HepG2 (cell line): ENCODE measurements around the gene RASA1. TPM values are rescaled to one million over a fixed set of nuclear protein-coding genes. Genes with fewer than 3 reads are reported as not detected.

Experiments
- ATAC-seq: fragments of 200-7000 bp; cut with Tn5 transposase; 3 replicates; pipeline ENCODE4 v1.9.1; 2020; ENCODE audit warnings: mild to moderate bottlenecking, moderate library complexity
- BruUV-seq: library from RNA; stranded (reverse); fragments of 400-500 nt; replicated peaks from 2 replicates; lab custom pipeline; 2021; lab: Mats Ljungman, UMichigan
- CTCF ChIA-PET: fragments of 300-600 bp; formaldehyde crosslinking; extraction: SDS; loops from one replicate; lab custom pipeline; 2021; ENCODE audit warnings: low total read pairs, inconsistent platforms, low intra/inter-chr PET ratio; lab: Yijun Ruan, JAX
- POLR2A ChIA-PET: fragments of 350-600 bp; sonication (Branson Sonifier 250); formaldehyde crosslinking; loops from one replicate; lab custom pipeline; 2020; ENCODE audit warnings: antibody characterized with exemption, inconsistent platforms; lab: Yijun Ruan, JAX
- DNase-seq: peaks from one replicate; pipeline ENCODE4 v3.0.0-alpha.2; 2015; ENCODE audit warnings: low spot score
- FAIRE-seq: peaks from 3 replicates; lab custom pipeline; 2011; peaks lifted over from hg19 to GRCh38; lab: Jason Lieb, UNC
- H2AFZ ChIP-seq: one replicate; pipeline ENCODE4 v1.6.1; 2011; ENCODE audit warnings: low read length, inconsistent platforms
- H3K27ac ChIP-seq: fragments of 300-600 bp; 3 replicates; pipeline ENCODE4 v1.8.0; 2011; ENCODE audit warnings: mixed run types, mild to moderate bottlenecking, mixed read lengths, low read length, inconsistent platforms; ENCODE audit not compliant: insufficient read depth; ENCODE audit errors: extremely low read length
- H3K27me3 ChIP-seq, 2 experiments: fragments of 200-600 bp in 1 of 2; 2 replicates in 1 of 2; 3 replicates in 1 of 2; pipeline versions ENCODE4 v1.6.0 to v1.8.0; 2011; ENCODE audit warnings: low read length in 2 of 2, mild to moderate bottlenecking in 2 of 2, moderate library complexity in 2 of 2, inconsistent platforms in 1 of 2; ENCODE audit not compliant: insufficient read depth in 2 of 2, control insufficient read depth in 1 of 2
- H3K36me3 ChIP-seq, 2 experiments: fragments of 200-600 bp in 1 of 2; replicated peaks in 1 of 2; 2 replicates in 1 of 2; 3 replicates in 1 of 2; pipeline versions ENCODE4 v1.5.1 to v1.8.0; 2011; ENCODE audit warnings: low read length in 2 of 2, inconsistent platforms in 1 of 2; ENCODE audit not compliant: insufficient read depth in 2 of 2, control insufficient read depth in 1 of 2
- H3K4me1 ChIP-seq: 2 replicates; pipeline ENCODE4 v1.5.1; 2012; ENCODE audit warnings: low read length, inconsistent platforms; ENCODE audit not compliant: insufficient read depth
- H3K4me2 ChIP-seq: 2 replicates; pipeline ENCODE4 v1.6.0; 2011; ENCODE audit warnings: low read depth, low read length, inconsistent platforms
- H3K4me3 ChIP-seq, 3 experiments: fragments of 200-600 bp in 1 of 3; sonication (generic), shearing (Covaris generic) in 1 of 3; replicated peaks in 1 of 3; 2 replicates each; pipeline ENCODE4 v1.5.1; 2011 to 2016; ENCODE audit warnings: low read length in 3 of 3, inconsistent platforms in 2 of 3, low read depth in 2 of 3, mild to moderate bottlenecking in 2 of 3, control low read depth in 1 of 3, mixed read lengths in 1 of 3; ENCODE audit not compliant: insufficient read depth in 1 of 3
- H3K79me2 ChIP-seq: one replicate; pipeline ENCODE4 v1.6.1; 2011; ENCODE audit warnings: low read length, inconsistent platforms; ENCODE audit not compliant: insufficient read depth
- H3K9ac ChIP-seq: 2 replicates; pipeline ENCODE4 v1.6.0; 2011; ENCODE audit warnings: mild to moderate bottlenecking, low read depth, low read length, inconsistent platforms; ENCODE audit not compliant: insufficient read depth
- H3K9me3 ChIP-seq: 2 replicates; pipeline ENCODE4 v1.5.1; 2012; ENCODE audit warnings: mild to moderate bottlenecking, low read length
- H4K20me1 ChIP-seq: 2 replicates; pipeline ENCODE4 v1.6.0; 2011; ENCODE audit warnings: inconsistent platforms, mild to moderate bottlenecking, low read length, moderate library complexity; ENCODE audit not compliant: insufficient read depth
- ATF7-NPFF ChIP-seq: sonication (generic); formaldehyde crosslinking; IDR thresholded peaks from 2 replicates; pipeline ENCODE4 v1.8.1; 2023; ENCODE audit warnings: mild to moderate bottlenecking, low read depth, missing genetic modification reagents, moderate library complexity
- CREM ChIP-seq, 2 experiments: sonication (generic) in 1 of 2; formaldehyde crosslinking in 1 of 2; IDR thresholded peaks; 2 replicates each; pipeline versions ENCODE4 v1.4.0 to v1.6.1; 2016 to 2020; ENCODE audit warnings: antibody characterized with exemption in 1 of 2, mild to moderate bottlenecking in 1 of 2, missing genetic modification reagents in 1 of 2
- HDAC1 ChIP-seq: sonication (generic); formaldehyde crosslinking; IDR thresholded peaks from 2 replicates; pipeline ENCODE4 v1.5.1; 2020; ENCODE audit warnings: mild to moderate bottlenecking, missing genetic modification reagents
- HNF1A ChIP-seq, 2 experiments: sonication (generic) in 1 of 2; formaldehyde crosslinking in 1 of 2; IDR thresholded peaks; 2 replicates each; pipeline versions ENCODE4 v1.4.0 to v1.6.1; 2016 to 2020; ENCODE audit warnings: borderline replicate concordance in 1 of 2, low read depth in 1 of 2, mild to moderate bottlenecking in 1 of 2, missing genetic modification reagents in 1 of 2
- KAT2B ChIP-seq: fragments of 150-350 bp; IDR thresholded peaks from 2 replicates; pipeline ENCODE4 v1.6.1; 2014; ENCODE audit warnings: low read depth, low read length, borderline replicate concordance
- MATR3 ChIP-seq: sonication (generic); formaldehyde crosslinking; IDR thresholded peaks from 2 replicates; pipeline ENCODE4 v1.4.0; 2020; ENCODE audit warnings: missing genetic modification reagents
- MIER3 ChIP-seq: IDR thresholded peaks from 2 replicates; pipeline ENCODE4 v1.6.1; 2016; ENCODE audit warnings: missing compliant biosample characterization, borderline replicate concordance
- MTERF4 ChIP-seq: sonication (generic); formaldehyde crosslinking; IDR thresholded peaks from 2 replicates; pipeline ENCODE4 v1.8.0; 2023; ENCODE audit warnings: mild to moderate bottlenecking, missing genetic modification reagents
- NFE2 ChIP-seq: sonication (generic); formaldehyde crosslinking; IDR thresholded peaks from 2 replicates; pipeline ENCODE4 v1.4.0; 2020; ENCODE audit warnings: missing genetic modification reagents
- ONECUT2 ChIP-seq: sonication (generic); formaldehyde crosslinking; IDR thresholded peaks from 2 replicates; pipeline ENCODE4 v1.4.0; 2020; ENCODE audit warnings: missing genetic modification reagents
- TAF1 ChIP-seq: sonication (generic); formaldehyde crosslinking; IDR thresholded peaks from 2 replicates; pipeline ENCODE4 v1.4.0; 2020; ENCODE audit warnings: missing genetic modification reagents
- ZNF773 ChIP-seq: sonication (generic); formaldehyde crosslinking; IDR thresholded peaks from 2 replicates; pipeline ENCODE4 v1.4.0; 2020; ENCODE audit warnings: missing genetic modification reagents, borderline replicate concordance
- ZNF83 ChIP-seq: sonication (generic); formaldehyde crosslinking; IDR thresholded peaks from 2 replicates; pipeline ENCODE4 v1.4.0; 2020; ENCODE audit warnings: missing genetic modification reagents, mild to moderate bottlenecking, borderline replicate concordance
- WGBS: methylation state at CpG from one replicate; pipeline ENCODE4 v1.1.6; 2017; ENCODE audit warnings: low lambda C conversion rate; 5-methylcytosine and 5-hydroxymethylcytosine counted together
- in situ Hi-C: cut with HindIII; loops from 2 replicates; pipeline ENCODE4 v1.10.0; 2017; ENCODE audit warnings: low pct_unique_long_range_greater_than_20kb; ENCODE audit not compliant: extremely low pct_ligation_motif_present
- intact Hi-C: fragments of 100-400 bp; cut with micrococcal nuclease; formaldehyde crosslinking; loops from one replicate; pipeline ENCODE4 v1.10.0; 2022; ENCODE audit not compliant: unreplicated experiment
- polyA plus RNA-seq, 8 experiments: library from polyadenylated mRNA; depleted of rRNA in 3 of 8; stranded (reverse) in 7 of 8; unstranded in 1 of 8; fragments of >200 nt; fragmentation: Illumina TruSeq in 4 of 8; extraction: Trizol in 4 of 8; gene quantifications; 2 replicates each; pipeline versions ENCODE4 v1.2.1 to v1.2.3, GENCODE V29; 2011 to 2016; ENCODE audit warnings: low read depth in 4 of 8, missing spikeins in 1 of 8, mixed read lengths in 1 of 8; ENCODE audit not compliant: insufficient read depth in 1 of 8
- total RNA-seq, 5 experiments: library from RNA; depleted of rRNA; stranded (reverse); fragments of >200 nt; fragmentation: Illumina TruSeq; extraction: Trizol; gene quantifications; 2 replicates each; pipeline ENCODE4 v1.2.3, GENCODE V29; 2016; ENCODE audit warnings: low read depth in 1 of 5

Gene RASA1
- total and polyA plus RNA-seq, 2 of the 13 experiments (the other 11 are each of a cell fraction or from before 2014, with no cell fraction given), result 19.5 to 20.5 TPM

- Histone ChIP-seq H2AFZ (no peak overlapping the region), H4K20me1 (no peaks in the 10 kb centered on the region), H3K27ac (no peak overlapping the region), H3K27me3 (no peaks in the 10 kb centered on the region), H3K9me3 (no peaks in the 10 kb centered on the region), H3K79me2 (no peaks in the 10 kb centered on the region), H3K4me2 (no peak overlapping the region), H3K36me3 (peaks cover 19 to 59% of the 10 kb centered on the region in 2 experiments), H3K9ac (no peak overlapping the region), H3K4me1 (peaks cover 12% of the 10 kb centered on the region), H3K4me3 (no peak overlapping the region)
- FAIRE-seq (no peak), DNase-seq (no peak), ATAC-seq (no peak)
- CTCF ChIA-PET, result no interaction called here
- no peak for TF ChIP-seq CREM (IDR thresholded peaks at IDR 0.05)
- no peak for TF ChIP-seq CREM (CRISPR knock-in tag; IDR thresholded peaks at IDR 0.05)
- no peak for TF ChIP-seq TAF1
- no peak for TF ChIP-seq ZNF83 (CRISPR knock-in tag)
- TF ChIP-seq MTERF4 (CRISPR knock-in tag), result no peak
- TF ChIP-seq ONECUT2 (CRISPR knock-in tag), result no peak
- no peak for TF ChIP-seq MATR3 (CRISPR knock-in tag)
- POLR2A ChIA-PET, result no interaction called here
- intact Hi-C loops (loop anchor here (5.0 kb wide), 1 partner anchor 121 kb away; the partner anchor contains the start of gene RASA1), in situ Hi-C loops (no loop called here)
- no TSS peak for BruUV-seq
- 98% methylated on average over 2 of the region's 2 CpGs for WGBS
Observed at GRCh38 chr5:87388129-87388528, 120.4 kb downstream of the RASA1 start.

GRCh38 chr5:87389296-87390034 lies 121.8 kb downstream of the RASA1 start:
- no peak overlapping the region for H3K9ac ChIP-seq
- peaks cover 11% of the 10 kb centered on the region for H3K4me1 ChIP-seq
- ATAC-seq (no peak), FAIRE-seq (no peak), DNase-seq (no peak)
- H4K20me1 ChIP-seq, result no peaks in the 10 kb centered on the region
- ChIA-PET POLR2A (no interaction called here), CTCF (no interaction called here)
- H3K36me3 ChIP-seq, result peaks cover 19 to 63% of the 10 kb centered on the region in 2 experiments
- in situ Hi-C loops (no loop called here), intact Hi-C loops (loop anchor here (5.0 kb wide), 1 partner anchor 122 kb away; the partner anchor contains the start of gene RASA1)
- no peak overlapping the region for H3K4me2 ChIP-seq
- no peak overlapping the region for H2AFZ ChIP-seq
- no peak overlapping the region for H3K4me3 ChIP-seq
- H3K27ac ChIP-seq, result no peak overlapping the region
- 97% methylated on average over 14 of the region's 14 CpGs for WGBS
- H3K79me2 ChIP-seq, result no peaks in the 10 kb centered on the region
- H3K27me3 ChIP-seq, result no peaks in the 10 kb centered on the region
- no TSS peak for BruUV-seq
- no peaks in the 10 kb centered on the region for H3K9me3 ChIP-seq
- no peak for TF ChIP-seq ATF7-NPFF (CRISPR knock-in tag)
- TF ChIP-seq KAT2B, result no peak
- TF ChIP-seq HNF1A (IDR thresholded peaks at IDR 0.05; ENCODE audit: low read depth), result no peak
- no peak for TF ChIP-seq HNF1A (CRISPR knock-in tag; IDR thresholded peaks at IDR 0.05; ENCODE audit: borderline replicate concordance)
- no peak for TF ChIP-seq ZNF773 (CRISPR knock-in tag)
- no peak for TF ChIP-seq NFE2 (CRISPR knock-in tag)
- no peak for TF ChIP-seq HDAC1 (CRISPR knock-in tag)
- TF ChIP-seq MIER3, result no peak
